Mucosa of descending colon (tissue), 3 donors: ENCODE results near the gene TDRD12. TPM values are rescaled to one million over a fixed set of nuclear protein-coding genes. Genes with fewer than 3 reads are reported as not detected.

Experiments used
- ATAC-seq: fragments of 200-7000 bp; cut with Tn5 transposase; one replicate; pipeline ENCODE4 v1.9.1; 2020; ENCODE audit warnings: mild to moderate bottlenecking, moderate library complexity
- DNase-seq, 3 donors: peaks; one replicate each; pipeline ENCODE4 v3.0.0-alpha.2; 2020
- H3K36me3 ChIP-seq: fragments of 200-600 bp; one replicate; pipeline ENCODE4 v1.8.0; 2021; ENCODE audit warnings: low read depth, mild to moderate bottlenecking
- H3K4me1 ChIP-seq: fragments of 200-600 bp; one replicate; pipeline ENCODE4 v1.8.0; 2021; ENCODE audit warnings: low read depth, mild to moderate bottlenecking
- H3K4me3 ChIP-seq: fragments of 200-600 bp; one replicate; pipeline ENCODE4 v1.8.0; 2021; ENCODE audit warnings: mild to moderate bottlenecking
- H3K9me3 ChIP-seq: fragments of 200-600 bp; one replicate; pipeline ENCODE4 v1.8.0; 2021; ENCODE audit warnings: mild to moderate bottlenecking
- CTCF ChIP-seq: fragments of 200-600 bp; IDR thresholded peaks from one replicate; pipeline ENCODE4 v1.8.0; 2022; ENCODE audit warnings: antibody characterized with exemption, mild to moderate bottlenecking
- intact Hi-C, 2 donors: fragments of 100-400 bp; cut with DNase I in 1 of 2; cut with micrococcal nuclease in 1 of 2; formaldehyde crosslinking; loops; one replicate each; pipeline versions ENCODE4 v1.11.0 to v1.11.1; 2022; cut with DNase I, micrococcal nuclease
- total RNA-seq, 3 donors: library from RNA; stranded (reverse); fragmentation: NEBNext Ultra II Directional in 2 of 3; extraction: Animal tissue kit (Norgen Biotek cat#: 25700) in 2 of 3; gene quantifications; one replicate each; pipeline versions ENCODE4 v1.2.1 to v1.2.4, GENCODE V29; 2021 to 2023
- donor health status: DM: no; HTN: no; CAD: no; lungs with moderate emphysema.
- donor health status: DM: no; HTN: no; CAD: no.
- donor health status: DM: no; HTN: yes; CAD: no.

The TDRD12 gene
- total RNA-seq, 3 donors from 2014 or later = 0.31 to 0.47 TPM; not detected in 1

- no peaks in the 10 kb centered on the region for H3K9me3 ChIP-seq
- intact Hi-C loops = no loop called here
- TF ChIP-seq CTCF = no peak
- DNase-seq (no peak), ATAC-seq (no peak)
- no peaks in the 10 kb centered on the region for H3K4me1 ChIP-seq
- H3K36me3 ChIP-seq = no peaks in the 10 kb centered on the region
- no peak overlapping the region for H3K4me3 ChIP-seq
These were observed 90.2 kb downstream of the TDRD12 start for GRCh38 chr19:32809754-32810153.

- Histone ChIP-seq H3K4me1 (no peaks in the 10 kb centered on the region), H3K4me3 (no peak overlapping the region), H3K9me3 (no peaks in the 10 kb centered on the region), H3K36me3 (no peaks in the 10 kb centered on the region)
- no peak for DNase-seq
- no peak for ATAC-seq
- no peak for TF ChIP-seq CTCF
- intact Hi-C loops = no loop called here
These were observed 90.9 kb downstream of the TDRD12 start for GRCh38 chr19:32810452-32810851.

GRCh38 chr19:32811151-32811550 is 91.6 kb downstream of the TDRD12 start:
- intact Hi-C loops = no loop called here
- no peak for DNase-seq
- ATAC-seq = no peak
- Histone ChIP-seq H3K4me3 (no peak overlapping the region), H3K4me1 (no peaks in the 10 kb centered on the region), H3K9me3 (no peaks in the 10 kb centered on the region), H3K36me3 (no peaks in the 10 kb centered on the region)
- TF ChIP-seq CTCF = no peak

GRCh38 chr19:32812036-32812435 is 92.5 kb downstream of the TDRD12 start:
- Histone ChIP-seq H3K9me3 (no peaks in the 10 kb centered on the region), H3K36me3 (no peaks in the 10 kb centered on the region), H3K4me3 (no peak overlapping the region), H3K4me1 (no peaks in the 10 kb centered on the region)
- DNase-seq (no peak), ATAC-seq (no peak)
- TF ChIP-seq CTCF = no peak
- intact Hi-C loops = no loop called here

GRCh38 chr19:32812571-32812970 is 93.0 kb downstream of the TDRD12 start:
- no peaks in the 10 kb centered on the region for H3K4me1 ChIP-seq
- DNase-seq = no peak
- no peaks in the 10 kb centered on the region for H3K36me3 ChIP-seq
- H3K9me3 ChIP-seq = no peaks in the 10 kb centered on the region
- no peak for ATAC-seq
- no peak for TF ChIP-seq CTCF
- intact Hi-C loops = no loop called here
- H3K4me3 ChIP-seq = no peak overlapping the region

- no peaks in the 10 kb centered on the region for H3K9me3 ChIP-seq
- intact Hi-C loops = no loop called here
- H3K36me3 ChIP-seq = no peaks in the 10 kb centered on the region
- DNase-seq (no peak), ATAC-seq (no peak)
- no peak for TF ChIP-seq CTCF
- no peak overlapping the region for H3K4me3 ChIP-seq
- H3K4me1 ChIP-seq = no peaks in the 10 kb centered on the region
These were observed 94.4 kb downstream of the TDRD12 start for GRCh38 chr19:32813862-32814425.
